Stimulated activated CD4-positive, alpha-beta T cell treated with anti-CD3 and anti-CD28 coated beads, TNF-alpha, amount 100 ng/mL, for 4 hours (primary cell): Measurements from ENCODE around the gene CTTNBP2.

Experiments used
- DNase-seq, 3 experiments: peaks; one replicate each; pipeline ENCODE4 v3.0.0-alpha.2; 2020; ENCODE audit warnings: low read depth in 3 of 3

Gene CTTNBP2

GRCh38 chr7:117873310-117874190 lies at the start of gene CTTNBP2:
CTTNBP2 (minus strand) TSS chr7:117873441; CDS start chr7:117873415, 26 bp downstream.
- no peak for DNase-seq

- DNase-seq, result no peak
Measured at GRCh38 chr7:117916309-117916708, 43.1 kb upstream of the CTTNBP2 start.

GRCh38 chr7:117912421-117912820 lies 39.2 kb upstream of the CTTNBP2 start:
- DNase-seq, result no peak

GRCh38 chr7:117908031-117908795 lies 35.0 kb upstream of the CTTNBP2 start:
- no peak for DNase-seq

GRCh38 chr7:117907049-117907640 lies 33.9 kb upstream of the CTTNBP2 start:
- no peak for DNase-seq

GRCh38 chr7:117902314-117902889 lies 29.2 kb upstream of the CTTNBP2 start:
- no peak for DNase-seq

GRCh38 chr7:117901089-117901797 lies 28.0 kb upstream of the CTTNBP2 start:
- no peak for DNase-seq

GRCh38 chr7:117896339-117896738 lies 23.1 kb upstream of the CTTNBP2 start:
- no peak for DNase-seq

- no peak for DNase-seq
Measured at GRCh38 chr7:117895276-117895675, 22.0 kb upstream of the CTTNBP2 start.

GRCh38 chr7:117894037-117894436 lies 20.8 kb upstream of the CTTNBP2 start:
- DNase-seq, result no peak

GRCh38 chr7:117892821-117893220 lies 19.6 kb upstream of the CTTNBP2 start:
- no peak for DNase-seq

GRCh38 chr7:117889611-117890010 lies 16.4 kb upstream of the CTTNBP2 start:
- DNase-seq, result no peak

- no peak for DNase-seq
Measured at GRCh38 chr7:117888627-117889026, 15.4 kb upstream of the CTTNBP2 start.

GRCh38 chr7:117882594-117882993 lies 9.4 kb upstream of the CTTNBP2 start:
- no peak for DNase-seq

- no peak for DNase-seq
Measured at GRCh38 chr7:117876761-117877160, 3.5 kb upstream of the CTTNBP2 start.

GRCh38 chr7:117875566-117875965 lies 2.3 kb upstream of the CTTNBP2 start:
- DNase-seq, result no peak

GRCh38 chr7:117874191-117874700 lies 1.0 kb upstream of the CTTNBP2 start:
- DNase-seq, result no peak

GRCh38 chr7:117872561-117873309 lies 506 bp downstream of the CTTNBP2 start:
- DNase-seq, result no peak

- no peak for DNase-seq
Measured at GRCh38 chr7:117871778-117872538, 1.3 kb downstream of the CTTNBP2 start.

- DNase-seq, result no peak
Measured at GRCh38 chr7:117871401-117871777, 1.9 kb downstream of the CTTNBP2 start.
